Epithelial cell of esophagus (primary cell): Measurements from ENCODE around the gene MYO18B.
A peak's percentile ranks its signal among the peaks of the same experiment; 100 is the strongest.

ENCODE experiments used
- DNase-seq: peaks from one replicate; pipeline ENCODE4 v3.0.0; 2010; ENCODE audit warnings: low read depth
- H3K4me3 ChIP-seq: 2 replicates; pipeline ENCODE4 v1.5.1; 2011; ENCODE audit warnings: mild to moderate bottlenecking, low read length, control low read depth
- CTCF ChIP-seq: IDR thresholded peaks from 2 replicates; pipeline ENCODE4 v1.5.1; 2011; ENCODE audit warnings: low read depth, mild to moderate bottlenecking, low read length, control low read depth, inconsistent platforms; ENCODE audit not compliant: insufficient read depth; ENCODE audit errors: missing control alignments

Gene MYO18B

GRCh38 chr22:25753252-25753651 lies 11.3 kb downstream of the MYO18B start:
- no peak for TF ChIP-seq CTCF
- no peak for DNase-seq
- H3K4me3 ChIP-seq: no peak overlapping the region

GRCh38 chr22:25754527-25755202 lies 12.7 kb downstream of the MYO18B start:
- H3K4me3 ChIP-seq: no peak overlapping the region
- DNase-seq: no peak
- TF ChIP-seq CTCF: no peak

- peak; percentile 87 for DNase-seq
- H3K4me3 ChIP-seq: no peak overlapping the region
- no peak for TF ChIP-seq CTCF
Measured at GRCh38 chr22:25757686-25758085, 15.7 kb downstream of the MYO18B start.

GRCh38 chr22:25758316-25758715 lies 16.3 kb downstream of the MYO18B start:
- peak; percentile 75 for DNase-seq
- no peak overlapping the region for H3K4me3 ChIP-seq
- no peak for TF ChIP-seq CTCF

GRCh38 chr22:25759825-25760231 lies 17.8 kb downstream of the MYO18B start:
- DNase-seq: peak; percentile 96
- no peak overlapping the region for H3K4me3 ChIP-seq
- no peak for TF ChIP-seq CTCF

GRCh38 chr22:25760294-25760693 lies 18.3 kb downstream of the MYO18B start:
- no peak overlapping the region for H3K4me3 ChIP-seq
- no peak for DNase-seq
- TF ChIP-seq CTCF: no peak
